ELF-1 (cell line): ENCODE data around the gene SLC26A1.

Source experiments
- DNase-seq: peaks from one replicate; pipeline ENCODE4 v3.0.0-alpha.2; 2016; ENCODE audit warnings: low read depth, low spot score

Gene SLC26A1

GRCh38 chr4:993111-994029 is at the start of gene SLC26A1:
SLC26A1 (minus strand) TSS chr4:993404; CDS start chr4:991703, 1,701 bp downstream.
- no peak for DNase-seq

DNA sequence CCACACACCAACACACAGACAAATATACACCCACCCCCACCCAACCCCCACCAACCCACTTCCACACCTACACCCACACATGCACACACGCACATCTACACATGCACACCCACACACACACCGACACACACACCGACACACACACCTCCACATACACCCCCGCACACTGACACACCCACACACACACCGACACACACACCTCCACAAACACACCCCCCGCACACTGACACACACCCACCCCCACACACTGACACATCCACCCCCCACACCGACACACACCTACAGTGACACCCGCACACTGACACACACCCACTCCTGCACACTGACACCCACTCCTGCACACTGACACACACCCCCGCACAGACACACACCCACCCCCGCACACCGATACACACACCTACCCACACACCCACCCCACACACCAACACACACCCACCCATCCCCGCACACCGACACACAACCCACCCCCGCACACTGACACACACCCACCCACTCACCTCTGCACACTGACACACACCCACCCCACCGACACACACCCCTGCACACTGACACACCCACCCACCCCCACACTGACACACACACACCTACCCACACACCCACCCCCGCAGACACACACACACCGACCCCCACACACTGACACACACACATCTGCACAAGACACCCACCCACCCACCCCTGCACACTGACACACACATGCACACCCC is 49.3 kb upstream of the SLC26A1 start:
- no peak for DNase-seq

GRCh38 chr4:1041936-1042330 is 48.7 kb upstream of the SLC26A1 start:
- no peak for DNase-seq

DNA sequence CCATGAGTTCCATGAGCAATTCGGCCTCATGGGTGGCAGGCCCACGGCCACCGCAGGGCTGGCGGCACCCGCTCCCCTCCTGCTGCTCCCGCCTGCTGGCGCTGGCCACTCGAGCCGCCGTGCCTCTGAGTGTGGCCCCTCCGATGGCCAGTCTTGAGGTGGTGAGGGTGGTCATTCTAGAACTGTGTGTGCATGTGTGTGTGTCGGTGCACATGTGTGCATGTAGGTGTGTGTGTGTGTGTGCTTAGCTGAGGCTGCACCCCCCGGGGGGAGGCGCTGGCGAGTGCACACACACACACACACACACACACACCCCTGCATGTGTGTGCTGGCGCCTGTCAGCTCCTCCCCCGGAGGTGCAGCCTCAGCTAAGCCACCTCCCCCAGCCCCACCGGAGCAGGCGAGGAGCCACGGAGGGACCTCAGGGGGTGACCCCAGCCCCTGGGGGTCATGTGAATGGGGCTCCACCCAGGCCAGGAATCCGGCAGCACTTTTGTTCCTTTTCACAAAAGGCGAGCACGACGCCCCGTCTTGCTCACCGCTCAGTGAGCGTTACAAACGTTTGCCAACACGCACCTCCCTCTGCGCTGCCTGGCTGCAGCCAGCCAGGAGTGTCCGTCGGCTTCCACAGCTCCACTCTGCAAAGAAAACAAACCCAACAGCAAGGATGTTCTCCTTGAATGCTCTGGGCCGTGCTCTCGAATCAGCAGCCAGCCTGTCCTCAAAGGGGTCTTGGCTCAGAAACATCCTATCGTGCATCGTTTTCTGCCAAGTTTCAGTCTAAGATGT is 48.1 kb upstream of the SLC26A1 start:
- DNase-seq = peak; percentile 40

DNA sequence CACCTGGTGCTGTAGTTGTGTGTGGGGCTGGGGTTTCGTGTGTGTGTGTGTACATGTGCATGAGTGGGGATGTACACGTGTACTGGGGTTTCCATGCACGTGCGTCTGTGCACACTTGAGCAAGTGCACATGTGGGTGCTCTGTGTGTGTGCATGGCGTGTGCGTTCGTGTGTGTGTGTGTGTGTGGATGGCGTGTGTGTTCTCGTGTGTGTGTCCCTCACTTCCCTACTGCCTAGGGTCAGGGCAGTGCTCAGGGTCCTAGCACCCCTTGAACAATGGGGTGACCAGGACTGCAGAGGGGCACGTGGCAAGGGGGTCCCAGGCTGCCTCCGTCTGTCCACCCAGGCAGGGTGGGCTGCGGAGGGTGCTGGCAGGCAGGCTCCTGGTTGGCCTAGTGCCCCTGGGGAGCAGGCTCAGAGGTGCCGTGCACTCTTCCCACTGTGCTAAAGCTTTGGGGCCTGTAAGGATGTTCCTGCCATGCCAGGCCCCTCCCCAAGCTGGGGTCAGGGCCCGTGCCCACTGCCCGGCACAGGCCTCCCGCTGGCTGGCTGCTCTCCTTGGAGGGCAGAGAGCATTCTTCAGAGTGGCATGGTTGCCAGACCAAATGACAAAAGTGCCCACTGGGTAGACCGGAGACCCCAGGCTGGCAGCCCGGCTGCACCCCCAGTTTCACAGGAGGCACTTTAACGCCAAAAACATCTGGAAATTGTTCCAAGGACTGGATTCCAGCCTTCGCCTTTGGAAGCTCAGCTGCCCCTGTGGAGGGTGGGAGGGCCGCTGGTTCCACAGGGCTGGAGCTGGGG is 47.3 kb upstream of the SLC26A1 start:
- DNase-seq = no peak

GRCh38 chr4:1039493-1040343 is 46.5 kb upstream of the SLC26A1 start:
- no peak for DNase-seq

GRCh38 chr4:1038948-1039492 is 45.8 kb upstream of the SLC26A1 start:
- DNase-seq = no peak

DNA sequence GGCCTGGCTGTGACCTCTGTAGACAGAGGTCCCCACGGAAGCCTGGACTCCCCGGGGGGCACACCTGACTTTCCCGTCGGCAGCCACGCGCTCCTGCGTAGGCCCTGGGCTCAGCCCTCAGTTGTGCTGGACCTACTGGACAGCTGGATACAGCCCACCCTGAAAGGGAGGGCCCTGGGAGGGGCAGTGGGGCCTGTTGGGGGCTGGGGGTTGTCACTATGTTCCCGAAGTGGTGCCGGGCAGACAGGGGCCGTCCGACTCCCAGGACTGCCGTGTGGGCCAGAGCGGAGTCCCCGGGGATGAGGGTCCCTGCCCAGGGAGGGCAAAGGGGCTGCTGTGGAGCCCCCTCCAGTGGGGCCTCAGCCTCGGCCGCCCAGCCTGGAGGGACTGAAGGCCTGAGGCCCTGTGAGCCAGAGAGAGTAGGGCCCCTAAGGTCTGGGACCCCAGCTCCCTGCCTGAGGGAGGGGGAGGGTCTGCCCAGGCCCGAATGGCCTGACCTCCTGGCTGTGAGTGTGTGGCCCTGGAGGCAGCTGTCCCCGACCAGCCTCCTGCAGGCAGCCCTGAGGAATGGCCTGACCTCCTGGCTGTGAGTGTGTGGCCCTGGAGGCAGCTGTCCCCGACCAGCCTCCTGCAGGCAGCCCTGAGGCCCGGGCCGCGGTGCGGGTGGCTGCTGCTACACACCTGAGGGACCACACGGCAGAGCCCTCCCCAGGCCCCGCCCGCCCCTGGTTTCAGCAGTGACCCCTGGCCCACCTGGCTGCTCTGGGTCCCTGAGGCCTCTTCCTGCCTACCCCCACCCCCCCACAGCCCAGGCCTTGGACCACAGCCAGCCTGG is 44.0 kb upstream of the SLC26A1 start:
- DNase-seq = no peak

- DNase-seq = no peak
Observed at GRCh38 chr4:1036095-1036494, 42.9 kb upstream of the SLC26A1 start.

DNA sequence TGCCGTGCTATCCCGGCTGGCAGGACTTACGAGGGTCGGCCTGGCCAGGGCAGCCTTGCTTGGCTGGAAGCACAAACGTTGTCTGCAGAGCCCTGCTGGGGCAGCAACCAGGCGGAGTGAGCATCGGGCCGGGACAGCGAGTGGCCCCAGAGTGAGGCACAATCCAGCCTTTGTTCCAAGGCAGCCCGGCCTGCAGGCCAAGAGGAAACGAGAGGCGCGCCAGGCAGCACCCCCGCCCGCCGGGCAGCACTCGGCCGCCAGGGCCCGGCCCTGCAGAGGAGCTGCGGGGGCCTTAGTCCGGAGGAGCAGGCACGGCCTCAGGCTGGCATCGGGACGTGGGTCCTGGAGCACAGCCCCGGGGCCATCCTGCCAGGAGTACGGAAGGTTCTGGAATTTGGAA is 42.3 kb upstream of the SLC26A1 start:
- no peak for DNase-seq

GRCh38 chr4:1033840-1034551 is 40.8 kb upstream of the SLC26A1 start:
- DNase-seq = no peak

DNA sequence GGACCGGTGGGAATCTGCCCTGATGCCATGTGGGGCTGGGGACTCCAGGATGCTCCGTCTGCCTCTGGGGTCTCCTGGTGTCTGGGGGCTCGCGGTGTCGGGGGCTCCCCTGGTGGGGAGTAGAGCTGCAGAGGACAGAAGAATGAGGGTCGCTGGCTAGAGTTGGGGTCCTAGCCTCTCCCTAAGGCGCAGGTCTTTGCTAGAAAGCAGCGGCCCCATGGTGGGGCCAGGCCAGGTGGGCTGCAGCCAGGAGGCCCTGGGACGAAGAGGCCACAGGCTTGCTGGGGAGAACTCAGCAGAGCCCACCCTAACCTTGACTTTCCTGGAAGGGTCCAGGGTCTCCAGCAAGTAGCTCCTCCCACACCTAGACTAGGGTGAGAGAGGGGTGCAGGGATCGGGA is 39.7 kb upstream of the SLC26A1 start:
- no peak for DNase-seq

GRCh38 chr4:1031956-1032795 is 39.0 kb upstream of the SLC26A1 start:
- DNase-seq = no peak

GRCh38 chr4:1031346-1031745 is 38.1 kb upstream of the SLC26A1 start:
- DNase-seq = no peak

DNA sequence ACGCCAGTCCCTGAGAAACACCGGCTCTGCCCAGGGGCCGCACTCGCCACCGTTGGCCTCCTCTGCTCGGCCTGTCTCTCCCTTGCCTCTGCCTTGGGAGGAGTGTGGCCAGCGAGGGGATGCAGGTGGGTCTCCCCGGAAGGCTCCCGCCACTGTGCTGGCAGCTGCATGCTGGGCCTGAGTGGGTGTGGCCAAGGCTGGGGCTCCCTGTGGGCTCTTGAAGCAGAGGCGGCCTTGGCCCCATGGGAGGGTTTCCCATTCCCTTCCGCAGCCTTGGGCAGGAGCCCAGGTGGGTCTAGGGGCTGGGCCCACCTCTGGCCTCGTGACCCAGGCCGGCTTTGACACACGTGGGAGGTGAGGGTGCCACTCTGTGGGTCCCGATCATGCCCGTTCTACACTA is 37.4 kb upstream of the SLC26A1 start:
- no peak for DNase-seq

- DNase-seq = no peak
Observed at GRCh38 chr4:1030031-1030430, 36.8 kb upstream of the SLC26A1 start.

DNA sequence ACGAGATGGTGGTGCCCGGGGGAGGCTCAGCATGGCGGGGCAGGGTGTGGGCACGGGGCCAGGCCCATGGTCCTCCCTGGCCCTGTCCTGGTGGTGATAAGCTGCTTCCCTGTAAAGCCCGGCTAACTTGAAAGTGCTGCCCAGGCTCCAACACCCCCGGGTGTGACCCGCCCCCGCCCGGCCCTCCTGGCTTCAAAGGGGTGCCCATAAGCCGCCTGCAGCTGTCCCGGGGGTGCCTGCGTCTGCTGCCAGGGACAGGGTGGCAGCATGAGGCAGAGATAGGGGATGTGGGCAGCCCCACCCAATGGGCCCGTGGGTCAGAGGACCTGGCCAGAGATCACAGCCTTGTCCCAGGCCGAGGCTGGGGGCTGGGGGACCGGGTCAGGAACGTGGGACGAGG is 36.3 kb upstream of the SLC26A1 start:
- DNase-seq = no peak
